Liver (tissue), 9 donors: Measurements from ENCODE around the gene SCP2. TPM values are rescaled to one million over a fixed set of nuclear protein-coding genes. Genes with fewer than 3 reads are reported as not detected.

ENCODE experiments used
- DNase-seq: peaks from one replicate; pipeline ENCODE4 v3.0.0-alpha.2; 2017; ENCODE audit warnings: low spot score
- H3K27ac ChIP-seq, 2 donors: one replicate each; pipeline ENCODE4 v1.7.0; 2013; ENCODE audit warnings: inconsistent platforms in 2 of 2, low read length in 2 of 2, control low read depth in 1 of 2, low read depth in 1 of 2, mild to moderate bottlenecking in 1 of 2
- H3K27me3 ChIP-seq, 4 donors: one replicate each; pipeline versions ENCODE4 v1.6.1 to v1.7.0; 2013; ENCODE audit warnings: low read length in 3 of 4, inconsistent platforms in 1 of 4, mild to moderate bottlenecking in 1 of 4, moderate library complexity in 1 of 4; ENCODE audit not compliant: control insufficient read depth in 4 of 4, insufficient read depth in 4 of 4
- H3K36me3 ChIP-seq, 4 donors: one replicate each; pipeline versions ENCODE4 v1.6.1 to v1.7.0; 2013; ENCODE audit warnings: low read length in 3 of 4, mild to moderate bottlenecking in 3 of 4, low read depth in 1 of 4, moderate library complexity in 1 of 4; ENCODE audit not compliant: control insufficient read depth in 4 of 4, insufficient read depth in 3 of 4
- H3K4me1 ChIP-seq, 4 donors: one replicate each; pipeline versions ENCODE4 v1.6.1 to v1.7.0; 2013; ENCODE audit warnings: low read length in 3 of 4, mild to moderate bottlenecking in 3 of 4, moderate library complexity in 1 of 4; ENCODE audit not compliant: control insufficient read depth in 4 of 4, insufficient read depth in 4 of 4
- H3K4me3 ChIP-seq, 3 donors: one replicate each; pipeline versions ENCODE4 v1.6.1 to v1.7.0; 2013; ENCODE audit warnings: low read length in 3 of 3, control low read depth in 1 of 3, low read depth in 1 of 3, mild to moderate bottlenecking in 1 of 3
- H3K9ac ChIP-seq, 2 donors: one replicate each; pipeline ENCODE4 v1.7.0; 2013; ENCODE audit warnings: low read length in 2 of 2, mild to moderate bottlenecking in 2 of 2, moderate library complexity in 2 of 2, control low read depth in 1 of 2, low read depth in 1 of 2
- H3K9me3 ChIP-seq, 4 donors: one replicate each; pipeline versions ENCODE4 v1.6.1 to v1.7.0; 2013; ENCODE audit warnings: low read length in 3 of 4; ENCODE audit not compliant: control insufficient read depth in 4 of 4
- ATF3 ChIP-seq: IDR thresholded peaks from 2 replicates; pipeline ENCODE4 v1.6.1; 2016; ENCODE audit warnings: antibody characterized with exemption
- EGR1 ChIP-seq, 2 donors: IDR thresholded peaks; 2 replicates each; pipeline ENCODE4 v1.6.1; 2016 to 2018; ENCODE audit warnings: antibody characterized with exemption in 2 of 2, low read depth in 2 of 2
- FOXA1 ChIP-seq: IDR thresholded peaks from 2 replicates; pipeline ENCODE4 v1.6.1; 2016; ENCODE audit warnings: antibody characterized with exemption
- FOXA2 ChIP-seq: IDR thresholded peaks from 2 replicates; pipeline ENCODE4 v1.6.1; 2016; ENCODE audit warnings: antibody characterized with exemption
- GABPA ChIP-seq, 2 donors: IDR thresholded peaks in 1 of 2; conservative IDR thresholded peaks in 1 of 2; 2 replicates each; pipeline ENCODE4 v1.6.1; 2016; ENCODE audit warnings: antibody characterized with exemption in 2 of 2, mild to moderate bottlenecking in 1 of 2, moderate library complexity in 1 of 2
- HNF4A ChIP-seq, 2 donors: conservative IDR thresholded peaks; 2 replicates each; pipeline ENCODE4 v1.6.1; 2016; ENCODE audit warnings: antibody characterized with exemption in 2 of 2, mild to moderate bottlenecking in 2 of 2
- HNF4G ChIP-seq: IDR thresholded peaks from 2 replicates; pipeline ENCODE4 v1.6.1; 2016; ENCODE audit warnings: antibody characterized with exemption
- JUND ChIP-seq, 2 donors: IDR thresholded peaks; 2 replicates each; pipeline ENCODE4 v1.6.1; 2016; ENCODE audit warnings: antibody characterized with exemption in 2 of 2
- NR2F2 ChIP-seq: IDR thresholded peaks from 2 replicates; pipeline ENCODE4 v1.6.1; 2016; ENCODE audit warnings: antibody characterized with exemption
- RAD21 ChIP-seq, 2 donors: IDR thresholded peaks; 2 replicates each; pipeline ENCODE4 v1.6.1; 2016; ENCODE audit warnings: antibody characterized with exemption in 2 of 2, mild to moderate bottlenecking in 2 of 2
- RXRA ChIP-seq, 2 donors: IDR thresholded peaks; 2 replicates each; pipeline ENCODE4 v1.6.1; 2017 to 2018; ENCODE audit warnings: antibody characterized with exemption in 2 of 2, mild to moderate bottlenecking in 1 of 2
- SP1 ChIP-seq: IDR thresholded peaks from 2 replicates; pipeline ENCODE4 v1.6.1; 2018; ENCODE audit warnings: antibody characterized with exemption, mild to moderate bottlenecking
- TAF1 ChIP-seq: conservative IDR thresholded peaks from 2 replicates; pipeline ENCODE4 v1.6.1; 2016; ENCODE audit warnings: antibody characterized with exemption, mild to moderate bottlenecking
- YY1 ChIP-seq: IDR thresholded peaks from 2 replicates; pipeline ENCODE4 v1.6.1; 2016; ENCODE audit warnings: antibody characterized with exemption, mild to moderate bottlenecking
- ZBTB33 ChIP-seq: IDR thresholded peaks from 2 replicates; pipeline ENCODE4 v1.6.1; 2016; ENCODE audit warnings: antibody characterized with exemption
- WGBS: extraction: QIAGEN DNeasy Blood & Tissue Kit; methylation state at CpG from one replicate; pipeline ENCODE4 v1.1.7; 2013; 5-methylcytosine and 5-hydroxymethylcytosine counted together
- polyA plus RNA-seq, 2 donors: library from polyadenylated mRNA; stranded (reverse) in 1 of 2; unstranded in 1 of 2; fragments of 200-250 nt in 1 of 2; fragments of >200 nt in 1 of 2; fragmentation: Nextera tagmentation in 1 of 2; extraction: Ambion mirVana in 1 of 2; gene quantifications; one replicate each; pipeline versions ENCODE4 v1.2.1 to v1.2.3, GENCODE V29; 2013 to 2015
- total RNA-seq, 2 donors: library from RNA; depleted of rRNA; stranded (reverse); fragments of >200 nt; gene quantifications; one replicate each; pipeline ENCODE4 v1.2.3, GENCODE V29; 2014
- TF ChIP-seq, protein P1 (sequence below): IDR thresholded peaks from 2 replicates; pipeline ENCODE4 v1.6.1; 2016; ENCODE audit warnings: antibody characterized with exemption, mild to moderate bottlenecking
- TF ChIP-seq, protein P2 (sequence below): fragments of 150-350 bp; IDR thresholded peaks from 2 replicates; pipeline ENCODE4 v1.5.1; 2017; ENCODE audit warnings: improper control_type of control experiment, low read depth, low read length; ENCODE audit not compliant: missing input control
- TF ChIP-seq, protein P3 (sequence below): IDR thresholded peaks from 2 replicates; pipeline ENCODE4 v1.6.1; 2016; ENCODE audit warnings: antibody characterized with exemption
- donor health status: healthy.
- donor health status: healthy.
- donor health status: healthy.
- donor health status: healthy.
- donor health status: healthy.

SCP2 gene
- total and polyA plus RNA-seq, 4 donors, result 122 to 811 (median 529) TPM

DNA sequence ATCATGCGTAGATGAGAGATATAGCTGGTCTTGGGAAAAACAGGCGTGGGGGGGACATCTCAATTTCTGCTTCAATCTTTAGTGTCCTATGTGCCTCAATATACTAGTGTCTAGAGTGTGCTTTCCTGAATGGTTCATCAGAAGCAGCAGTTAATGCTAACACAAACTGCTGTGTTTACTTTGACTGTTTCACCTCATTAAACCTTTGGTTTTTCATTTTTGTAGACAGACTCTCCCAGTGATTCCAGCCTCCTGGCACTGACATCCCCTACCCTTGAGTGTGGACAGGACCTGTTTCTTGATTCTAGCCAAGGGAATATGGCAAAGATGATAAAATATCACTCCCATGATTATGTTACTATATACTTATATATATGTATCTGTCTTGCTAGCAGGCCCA, 46.9 kb upstream of the SCP2 start:
- Histone ChIP-seq H3K9ac (no peak overlapping the region), H3K9me3 (no peaks in the 10 kb centered on the region)
- WGBS, result 96% methylated on average over 2 of the region's 2 CpGs

More for the DNA sequence above, 46.9 kb upstream of the SCP2 start:
- no peaks in the 10 kb centered on the region for H3K27me3 ChIP-seq
- no peak for DNase-seq
- H3K27ac ChIP-seq, result no peak overlapping the region
- no peaks in the 10 kb centered on the region for H3K36me3 ChIP-seq
- no peak for TF ChIP-seq HNF4A (conservative IDR thresholded peaks at IDR 0.05)
- no peak for TF ChIP-seq GABPA (IDR thresholded peaks at IDR 0.05 in 1 of 2, conservative IDR thresholded peaks at IDR 0.05 in 1 of 2)
- TF ChIP-seq TAF1, result no peak
- TF ChIP-seq FOXA2, result no peak
- no peak for TF ChIP-seq RXRA (IDR thresholded peaks at IDR 0.05)
- no peak for TF ChIP-seq SP1
- no peak for TF ChIP-seq FOXA1
- TF ChIP-seq YY1, result no peak
- no peak for TF ChIP-seq RAD21 (IDR thresholded peaks at IDR 0.05)
- TF ChIP-seq, protein P1, sequence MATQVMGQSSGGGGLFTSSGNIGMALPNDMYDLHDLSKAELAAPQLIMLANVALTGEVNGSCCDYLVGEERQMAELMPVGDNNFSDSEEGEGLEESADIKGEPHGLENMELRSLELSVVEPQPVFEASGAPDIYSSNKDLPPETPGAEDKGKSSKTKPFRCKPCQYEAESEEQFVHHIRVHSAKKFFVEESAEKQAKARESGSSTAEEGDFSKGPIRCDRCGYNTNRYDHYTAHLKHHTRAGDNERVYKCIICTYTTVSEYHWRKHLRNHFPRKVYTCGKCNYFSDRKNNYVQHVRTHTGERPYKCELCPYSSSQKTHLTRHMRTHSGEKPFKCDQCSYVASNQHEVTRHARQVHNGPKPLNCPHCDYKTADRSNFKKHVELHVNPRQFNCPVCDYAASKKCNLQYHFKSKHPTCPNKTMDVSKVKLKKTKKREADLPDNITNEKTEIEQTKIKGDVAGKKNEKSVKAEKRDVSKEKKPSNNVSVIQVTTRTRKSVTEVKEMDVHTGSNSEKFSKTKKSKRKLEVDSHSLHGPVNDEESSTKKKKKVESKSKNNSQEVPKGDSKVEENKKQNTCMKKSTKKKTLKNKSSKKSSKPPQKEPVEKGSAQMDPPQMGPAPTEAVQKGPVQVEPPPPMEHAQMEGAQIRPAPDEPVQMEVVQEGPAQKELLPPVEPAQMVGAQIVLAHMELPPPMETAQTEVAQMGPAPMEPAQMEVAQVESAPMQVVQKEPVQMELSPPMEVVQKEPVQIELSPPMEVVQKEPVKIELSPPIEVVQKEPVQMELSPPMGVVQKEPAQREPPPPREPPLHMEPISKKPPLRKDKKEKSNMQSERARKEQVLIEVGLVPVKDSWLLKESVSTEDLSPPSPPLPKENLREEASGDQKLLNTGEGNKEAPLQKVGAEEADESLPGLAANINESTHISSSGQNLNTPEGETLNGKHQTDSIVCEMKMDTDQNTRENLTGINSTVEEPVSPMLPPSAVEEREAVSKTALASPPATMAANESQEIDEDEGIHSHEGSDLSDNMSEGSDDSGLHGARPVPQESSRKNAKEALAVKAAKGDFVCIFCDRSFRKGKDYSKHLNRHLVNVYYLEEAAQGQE, result no peak
- TF ChIP-seq EGR1 (IDR thresholded peaks at IDR 0.05; ENCODE audit: low read depth in 2 of 2), result no peak
- TF ChIP-seq ATF3, result no peak
- TF ChIP-seq, protein P2, sequence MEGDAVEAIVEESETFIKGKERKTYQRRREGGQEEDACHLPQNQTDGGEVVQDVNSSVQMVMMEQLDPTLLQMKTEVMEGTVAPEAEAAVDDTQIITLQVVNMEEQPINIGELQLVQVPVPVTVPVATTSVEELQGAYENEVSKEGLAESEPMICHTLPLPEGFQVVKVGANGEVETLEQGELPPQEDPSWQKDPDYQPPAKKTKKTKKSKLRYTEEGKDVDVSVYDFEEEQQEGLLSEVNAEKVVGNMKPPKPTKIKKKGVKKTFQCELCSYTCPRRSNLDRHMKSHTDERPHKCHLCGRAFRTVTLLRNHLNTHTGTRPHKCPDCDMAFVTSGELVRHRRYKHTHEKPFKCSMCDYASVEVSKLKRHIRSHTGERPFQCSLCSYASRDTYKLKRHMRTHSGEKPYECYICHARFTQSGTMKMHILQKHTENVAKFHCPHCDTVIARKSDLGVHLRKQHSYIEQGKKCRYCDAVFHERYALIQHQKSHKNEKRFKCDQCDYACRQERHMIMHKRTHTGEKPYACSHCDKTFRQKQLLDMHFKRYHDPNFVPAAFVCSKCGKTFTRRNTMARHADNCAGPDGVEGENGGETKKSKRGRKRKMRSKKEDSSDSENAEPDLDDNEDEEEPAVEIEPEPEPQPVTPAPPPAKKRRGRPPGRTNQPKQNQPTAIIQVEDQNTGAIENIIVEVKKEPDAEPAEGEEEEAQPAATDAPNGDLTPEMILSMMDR, result no peak
- TF ChIP-seq, protein P3, sequence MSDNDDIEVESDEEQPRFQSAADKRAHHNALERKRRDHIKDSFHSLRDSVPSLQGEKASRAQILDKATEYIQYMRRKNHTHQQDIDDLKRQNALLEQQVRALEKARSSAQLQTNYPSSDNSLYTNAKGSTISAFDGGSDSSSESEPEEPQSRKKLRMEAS, result no peak
- TF ChIP-seq JUND (IDR thresholded peaks at IDR 0.05), result no peak
- no peak for TF ChIP-seq NR2F2
- no peak for TF ChIP-seq HNF4G
- TF ChIP-seq ZBTB33, result no peak
- H3K4me1 ChIP-seq, result peaks cover 4 to 11% (median 6%) of the 10 kb centered on the region in 4 donors
- H3K4me3 ChIP-seq, result no peak overlapping the region
